Aorta (tissue), 5 donors: ENCODE data around the gene PNPLA5. TPM values are rescaled to one million over a fixed set of nuclear protein-coding genes. Genes with fewer than 3 reads are reported as not detected.

Experiments
- ATAC-seq: fragments of 200-7000 bp; cut with Tn5 transposase; one replicate; pipeline ENCODE4 v1.9.1; 2022; ENCODE audit warnings: moderate library complexity; ENCODE audit not compliant: low FRiP score
- DNase-seq, 2 donors: peaks; one replicate each; pipeline ENCODE4 v3.0.0-alpha.2; 2020
- H3K27ac ChIP-seq, 2 donors: one replicate each; pipeline ENCODE4 v1.5.1; 2013; ENCODE audit warnings: low read length in 2 of 2, mild to moderate bottlenecking in 2 of 2, moderate library complexity in 2 of 2, control low read depth in 1 of 2, inconsistent platforms in 1 of 2, low read depth in 1 of 2
- H3K27me3 ChIP-seq, 2 donors: one replicate each; pipeline ENCODE4 v1.6.1; 2013; ENCODE audit warnings: control low read depth in 1 of 2, low read length in 1 of 2, mild to moderate bottlenecking in 1 of 2, moderate library complexity in 1 of 2; ENCODE audit not compliant: insufficient read depth in 2 of 2, control insufficient read depth in 1 of 2
- H3K36me3 ChIP-seq, 2 donors: one replicate each; pipeline ENCODE4 v1.6.1; 2013; ENCODE audit warnings: control low read depth in 1 of 2, low read length in 1 of 2, mild to moderate bottlenecking in 1 of 2; ENCODE audit not compliant: insufficient read depth in 2 of 2, control insufficient read depth in 1 of 2
- H3K4me1 ChIP-seq, 2 donors: one replicate each; pipeline ENCODE4 v1.6.1; 2013; ENCODE audit warnings: low read length in 2 of 2, control low read depth in 1 of 2, mild to moderate bottlenecking in 1 of 2, moderate library complexity in 1 of 2; ENCODE audit not compliant: insufficient read depth in 2 of 2, control insufficient read depth in 1 of 2
- H3K4me3 ChIP-seq, 2 donors: one replicate each; pipeline ENCODE4 v1.5.1; 2013; ENCODE audit warnings: low read length in 2 of 2, control low read depth in 1 of 2, mild to moderate bottlenecking in 1 of 2
- H3K9me3 ChIP-seq: one replicate; pipeline ENCODE4 v1.6.1; 2013; ENCODE audit warnings: mild to moderate bottlenecking, low read length; ENCODE audit not compliant: control insufficient read depth
- WGBS, 2 donors: extraction: QIAGEN DNeasy Blood & Tissue Kit; methylation state at CpG; one replicate each; pipeline ENCODE4 v1.1.7; 2013; 5-methylcytosine and 5-hydroxymethylcytosine counted together
- intact Hi-C, 2 donors: fragments of 100-400 bp; cut with DNase I; formaldehyde crosslinking; loops; one replicate each; pipeline versions ENCODE4 v1.14.2 to v1.15.0; 2022
- polyA plus RNA-seq, 2 donors: library from polyadenylated mRNA; stranded (reverse); fragments of 200-250 nt; gene quantifications; one replicate each; pipeline ENCODE4 v1.2.3, GENCODE V29; 2013
- total RNA-seq, 2 donors: library from RNA; stranded (reverse); fragmentation: NEBNext Ultra II Directional; extraction: Animal tissue kit (Norgen Biotek cat#: 25700); gene quantifications; one replicate each; pipeline ENCODE4 v1.2.1, GENCODE V29; 2021
- donor health status: healthy with polysubstance abuse.
- donor health status: Bipolar disorder and iron deficiency.
- donor health status: DM: no; HTN: no; CAD: no.
- donor health status: DM: no; HTN: no; CAD: no.
- donor health status: DM: yes; HTN: yes; CAD: no.

PNPLA5 gene
- total and polyA plus RNA-seq, 4 donors, result 0.50 TPM; not detected in 3

DNA sequence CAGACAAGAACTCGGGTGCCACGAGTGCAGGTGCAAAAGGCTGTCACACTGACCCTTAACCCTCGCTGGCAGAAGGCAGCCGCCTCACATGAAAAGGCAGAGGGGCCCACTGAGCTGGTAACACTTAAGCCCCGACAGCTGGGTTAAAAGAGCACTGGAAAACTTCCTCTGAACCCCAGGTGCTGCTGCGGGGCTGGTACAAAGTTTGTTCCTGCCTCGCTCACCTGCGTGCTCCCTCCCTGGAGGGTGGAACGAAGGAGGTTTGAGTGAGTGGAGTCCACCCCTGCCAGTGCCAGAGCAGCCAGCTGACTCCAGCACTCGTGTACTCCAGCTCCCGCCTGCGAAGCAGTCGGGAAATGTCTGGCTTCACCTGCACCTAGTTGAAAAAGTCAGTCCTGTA is 42.1 kb downstream of the PNPLA5 start:
- WGBS, 2 donors, result 77 to 81% methylated on average over 13 of the region's 13 CpGs
- intact Hi-C loops, result no loop called here
- Histone ChIP-seq H3K27ac (no peak overlapping the region), H3K27me3 (no peaks in the 10 kb centered on the region), H3K4me3 (no peak overlapping the region), H3K9me3 (no peaks in the 10 kb centered on the region), H3K4me1 (no peaks in the 10 kb centered on the region), H3K36me3 (no peaks in the 10 kb centered on the region)
- no peak for ATAC-seq
- DNase-seq, result peak in 1 of 2 donors; percentile 41

DNA sequence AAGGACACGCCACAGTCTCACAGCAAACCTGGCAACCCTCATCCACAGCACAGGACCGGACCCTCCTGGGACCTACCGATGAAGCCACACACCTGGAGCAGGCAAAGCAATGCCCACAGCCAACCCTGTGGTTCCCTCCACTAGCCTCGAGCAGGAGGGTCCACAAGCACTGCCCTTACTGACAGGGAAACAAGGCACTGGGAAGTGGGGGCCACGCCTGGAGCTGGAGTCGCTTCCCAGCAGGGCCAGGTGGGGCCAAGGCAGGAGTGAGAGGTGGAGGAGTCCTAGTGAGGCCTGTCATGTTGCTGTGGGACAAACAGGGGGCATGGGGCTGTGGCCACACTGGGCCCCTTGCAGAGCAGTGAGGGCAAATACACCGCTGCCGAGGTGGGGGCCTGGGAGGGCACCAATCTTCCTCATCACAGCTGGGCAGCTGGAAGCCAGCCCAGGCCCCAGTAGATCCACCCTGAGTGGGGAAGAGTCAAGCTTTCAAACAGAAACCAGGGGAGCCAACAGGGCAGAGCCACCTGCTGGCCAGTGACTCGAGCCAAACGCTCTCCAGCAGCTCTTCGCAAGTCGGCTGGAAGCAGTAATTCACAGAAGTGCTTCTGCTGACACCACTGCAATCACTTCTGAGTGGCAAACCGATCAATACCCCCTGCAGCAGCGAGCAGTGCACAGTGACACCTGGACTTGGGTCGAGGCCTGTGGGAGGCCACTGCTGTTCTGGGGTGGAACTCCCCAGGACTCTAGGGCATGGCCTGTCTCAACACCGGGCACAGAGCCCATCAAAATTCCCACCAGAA is 43.2 kb downstream of the PNPLA5 start:
- intact Hi-C loops, result no loop called here
- 43 to 45% methylated on average over 16 of the region's 16 CpGs for WGBS, 2 donors
- no peaks in the 10 kb centered on the region for H3K4me1 ChIP-seq
- H3K4me3 ChIP-seq, result no peak overlapping the region
- H3K27me3 ChIP-seq, result no peaks in the 10 kb centered on the region
- peak in 1 of 2 donors; percentile 55 for DNase-seq
- no peaks in the 10 kb centered on the region for H3K9me3 ChIP-seq
- H3K27ac ChIP-seq, result no peak overlapping the region
- H3K36me3 ChIP-seq, result no peaks in the 10 kb centered on the region
- no peak for ATAC-seq

DNA sequence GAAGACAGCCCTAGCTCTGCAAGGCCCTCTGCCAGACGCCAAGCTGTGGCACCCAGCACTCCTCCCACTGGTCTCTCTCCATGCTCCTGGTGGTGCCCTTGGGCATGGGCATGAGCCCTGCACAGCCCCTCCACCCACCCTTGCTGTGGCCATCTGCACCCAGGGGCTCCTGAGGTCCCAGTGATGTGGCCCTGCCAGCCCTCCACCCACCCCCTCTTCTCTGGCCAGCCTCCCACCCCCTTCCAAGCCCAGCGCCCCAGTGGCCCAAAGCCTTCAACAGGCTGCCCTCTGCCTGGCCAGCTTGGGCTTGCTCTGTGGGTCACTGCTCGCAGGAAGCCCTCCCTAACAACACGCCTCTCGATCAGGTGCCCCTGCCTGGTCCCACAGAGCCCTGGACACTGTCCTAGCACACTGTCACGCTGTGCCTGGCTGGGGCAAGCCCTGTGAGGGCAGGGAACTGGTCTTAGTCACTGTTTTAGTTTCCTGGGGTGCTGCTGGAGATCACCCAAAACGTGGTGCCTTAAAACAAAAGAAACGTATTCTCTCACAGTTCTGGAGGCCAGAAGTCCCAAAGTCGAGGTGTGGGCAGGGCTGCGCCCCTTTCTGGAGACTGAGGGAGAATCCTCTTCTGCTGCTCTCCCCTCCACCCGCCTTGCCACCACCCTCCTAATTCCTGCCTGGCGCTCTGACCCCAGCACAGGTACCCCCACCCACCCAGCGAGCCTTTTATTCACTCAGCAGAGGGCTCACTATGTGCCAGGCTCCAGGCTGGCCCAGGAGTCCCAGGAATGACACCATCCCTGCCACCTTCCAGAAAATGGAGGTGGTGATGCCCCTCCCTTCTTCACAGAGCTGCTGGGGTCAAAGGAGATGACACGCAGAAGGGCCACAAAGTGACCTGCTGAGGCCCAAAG is 44.2 kb downstream of the PNPLA5 start:
- Histone ChIP-seq H3K4me1 (no peaks in the 10 kb centered on the region), H3K4me3 (no peak overlapping the region), H3K27ac (no peak overlapping the region), H3K9me3 (no peaks in the 10 kb centered on the region), H3K36me3 (no peaks in the 10 kb centered on the region), H3K27me3 (no peaks in the 10 kb centered on the region)
- intact Hi-C loops, result no loop called here
- DNase-seq (peak in 1 of 2 donors; percentile 46), ATAC-seq (no peak)
- 81 to 82% methylated on average over 14 of the region's 14 CpGs for WGBS, 2 donors

DNA sequence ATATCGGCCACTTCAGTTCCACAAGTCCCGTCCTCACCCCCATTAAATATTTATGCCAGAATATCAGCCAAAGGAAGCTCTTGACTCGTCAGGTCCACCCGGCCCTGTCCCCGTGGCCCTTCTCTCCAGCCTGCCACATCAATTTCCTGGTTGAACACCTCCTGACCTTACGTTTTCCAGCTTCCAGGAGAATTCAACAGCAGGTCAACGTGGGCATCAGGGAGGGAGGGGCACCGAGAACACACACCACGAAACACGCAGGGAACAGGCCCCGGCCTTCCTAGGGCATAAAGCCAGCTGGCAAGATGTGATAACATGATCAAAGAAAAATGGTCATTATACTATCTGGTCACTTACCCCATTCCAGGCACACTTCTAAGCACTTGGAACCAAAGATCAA is 44.8 kb downstream of the PNPLA5 start:
- 72 to 74% methylated on average over 11 of the region's 11 CpGs for WGBS, 2 donors
- Histone ChIP-seq H3K9me3 (no peaks in the 10 kb centered on the region), H3K4me1 (no peaks in the 10 kb centered on the region), H3K27me3 (no peaks in the 10 kb centered on the region), H3K36me3 (no peaks in the 10 kb centered on the region), H3K4me3 (no peak overlapping the region), H3K27ac (no peak overlapping the region)
- DNase-seq (peak in 1 of 2 donors; percentile 50), ATAC-seq (no peak)
- intact Hi-C loops, result no loop called here

DNA sequence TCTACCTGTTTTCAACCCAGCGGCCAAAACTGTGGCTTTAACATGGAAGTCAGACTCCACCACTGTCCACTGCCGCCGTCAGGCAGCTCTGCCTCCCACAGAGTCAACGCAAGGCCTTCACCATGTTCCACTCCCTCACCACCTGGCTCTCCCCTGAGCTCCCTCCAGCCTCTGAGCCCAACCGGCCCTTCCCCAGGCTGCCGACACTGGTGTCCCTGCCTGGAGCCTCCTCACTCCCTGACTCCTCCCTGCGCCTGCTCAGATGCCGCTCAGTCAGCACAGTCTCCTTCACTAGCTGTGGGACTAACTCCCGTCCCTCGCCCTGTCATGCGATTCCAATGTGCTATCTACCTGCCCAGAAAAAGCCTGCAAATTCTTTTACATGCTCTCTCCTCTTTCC is 45.8 kb downstream of the PNPLA5 start:
- Histone ChIP-seq H3K9me3 (no peaks in the 10 kb centered on the region), H3K4me3 (no peak overlapping the region), H3K27ac (no peak overlapping the region), H3K27me3 (no peaks in the 10 kb centered on the region), H3K36me3 (no peaks in the 10 kb centered on the region), H3K4me1 (no peaks in the 10 kb centered on the region)
- whole genome bisulfite sequencing, 2 donors, result 64 to 66% methylated on average over 11 of the region's 11 CpGs
- intact Hi-C loops, result no loop called here
- DNase-seq (peak in 1 of 2 donors; percentile 60), ATAC-seq (no peak)

DNA sequence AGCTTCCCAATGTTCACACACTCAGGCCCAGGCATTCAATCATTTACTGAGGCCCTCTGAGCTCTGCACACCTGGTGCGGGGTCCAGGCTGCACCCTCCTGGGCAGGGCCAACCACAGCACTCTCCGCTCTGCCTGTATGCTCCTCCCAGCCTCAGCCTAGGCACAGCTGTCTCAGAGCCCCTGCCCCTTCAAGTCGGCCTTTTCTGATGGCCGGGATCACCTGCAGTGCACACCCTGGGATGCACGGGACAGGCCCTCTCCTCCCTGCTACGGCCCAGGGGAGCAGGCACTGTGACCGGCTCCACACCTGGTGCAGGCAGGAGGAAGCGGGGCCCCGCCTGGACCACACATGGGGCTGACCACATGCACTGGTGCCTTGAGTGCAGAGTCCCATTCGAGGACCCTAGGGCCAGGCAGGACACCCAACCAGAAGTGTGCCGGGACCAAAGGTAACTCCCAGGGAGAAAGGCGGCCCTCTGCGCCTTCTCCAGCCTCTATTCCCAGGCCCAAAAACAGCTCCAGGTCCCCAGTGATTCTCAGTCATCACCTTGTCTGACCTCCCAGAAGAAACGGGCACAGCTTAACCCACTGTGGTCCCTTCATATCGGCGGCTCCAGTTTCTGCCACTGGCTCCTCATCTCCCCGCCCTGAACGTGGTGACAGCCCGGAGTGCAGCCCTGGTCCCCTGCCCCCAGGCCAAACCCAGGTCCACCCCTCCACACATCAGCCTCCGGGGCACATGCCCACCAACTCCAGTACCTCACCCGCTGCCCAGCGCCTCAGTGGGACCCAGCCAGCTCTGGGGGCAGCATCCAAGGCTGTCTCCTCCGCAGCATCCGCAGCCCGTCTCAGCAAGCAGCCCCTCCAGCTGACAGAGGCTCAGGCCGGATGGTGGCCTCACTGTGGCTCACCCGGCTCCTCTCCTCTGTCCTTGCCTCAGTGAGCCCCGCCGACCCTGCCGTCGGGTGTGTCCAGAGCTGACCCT is 47.0 kb downstream of the PNPLA5 start:
- H3K9me3 ChIP-seq, result no peaks in the 10 kb centered on the region
- H3K4me1 ChIP-seq, result no peaks in the 10 kb centered on the region
- ATAC-seq (no peak), DNase-seq (peak in 1 of 2 donors; percentile 71)
- H3K27me3 ChIP-seq, result no peaks in the 10 kb centered on the region
- intact Hi-C loops, result no loop called here
- no peak overlapping the region for H3K4me3 ChIP-seq
- H3K36me3 ChIP-seq, result no peaks in the 10 kb centered on the region
- H3K27ac ChIP-seq, result no peak overlapping the region
- WGBS, 2 donors, result 77% methylated on average over 31 of the region's 31 CpGs

DNA sequence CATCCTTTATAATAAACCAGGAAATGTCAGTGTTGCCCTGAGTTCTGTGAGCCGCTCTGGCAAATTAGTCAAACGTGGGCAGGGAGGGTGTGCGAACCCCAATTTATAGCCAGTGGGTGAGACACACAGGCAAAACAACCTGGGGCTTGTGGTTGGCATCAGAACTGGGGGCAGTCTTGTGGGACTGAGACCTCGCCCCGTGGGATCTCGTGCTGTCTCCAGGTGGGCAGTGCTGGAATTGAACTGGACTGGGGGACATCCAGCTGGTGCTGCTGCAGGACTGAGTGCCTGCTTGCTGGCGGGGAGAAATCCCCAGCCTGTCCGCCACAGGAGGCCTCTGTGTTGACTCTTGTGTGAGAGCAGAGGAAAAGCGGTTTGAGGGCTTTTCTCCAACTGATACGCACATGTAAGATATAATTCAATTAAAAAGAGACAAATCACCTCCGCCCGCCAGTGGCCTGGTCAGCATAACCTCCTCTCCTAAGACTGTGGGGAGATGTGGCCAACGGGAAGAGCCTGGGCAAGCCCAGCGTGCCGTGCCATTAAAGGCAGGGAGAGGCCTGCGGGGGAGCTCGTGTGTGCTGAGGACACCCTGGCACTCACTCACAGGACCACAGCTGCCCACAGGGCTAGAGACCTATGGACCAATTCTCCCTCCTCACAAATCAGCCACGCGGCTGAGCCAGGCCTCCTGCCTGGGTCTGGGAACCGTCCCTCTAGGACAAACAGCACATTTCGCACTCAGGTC is 47.9 kb downstream of the PNPLA5 start:
- Histone ChIP-seq H3K36me3 (no peaks in the 10 kb centered on the region), H3K9me3 (no peaks in the 10 kb centered on the region), H3K27ac (no peak overlapping the region), H3K27me3 (no peaks in the 10 kb centered on the region), H3K4me3 (no peak overlapping the region), H3K4me1 (no peaks in the 10 kb centered on the region)
- no peak for DNase-seq
- ATAC-seq, result no peak
- 76 to 79% methylated on average over 21 of the region's 21 CpGs for WGBS, 2 donors
- intact Hi-C loops, result no loop called here

DNA sequence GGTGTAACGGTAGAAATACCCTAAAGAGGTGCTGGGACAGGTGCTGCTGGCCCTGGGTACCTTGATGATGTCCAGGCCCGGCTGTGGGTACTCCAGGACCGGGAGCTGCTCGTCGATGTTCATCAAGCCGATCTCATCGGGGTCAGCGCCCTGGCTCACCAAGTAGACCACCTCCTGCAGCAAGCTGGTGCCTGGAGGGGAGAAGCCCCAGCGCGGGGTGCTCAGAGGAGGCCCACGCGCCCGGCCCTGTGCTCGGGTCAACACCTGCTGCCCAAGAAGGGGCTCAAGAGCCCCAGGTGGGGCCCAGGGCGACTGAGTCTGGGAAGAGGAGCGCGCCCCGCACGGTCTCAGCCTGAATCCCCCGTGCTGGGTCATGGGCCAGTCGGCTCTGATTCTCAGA is 50.1 kb downstream of the PNPLA5 start:
- WGBS, 2 donors, result 90 to 91% methylated on average over 21 of the region's 21 CpGs
- Histone ChIP-seq H3K36me3 (no peaks in the 10 kb centered on the region), H3K4me1 (no peaks in the 10 kb centered on the region), H3K27me3 (no peaks in the 10 kb centered on the region), H3K27ac (no peak overlapping the region), H3K4me3 (no peak overlapping the region), H3K9me3 (no peaks in the 10 kb centered on the region)
- intact Hi-C loops, result no loop called here
- no peak for DNase-seq
- no peak for ATAC-seq
